DMS 273 (cell line): ENCODE measurements around the gene NSG1.
"Not testable (repeated sequence)": the region's sequence is repeated elsewhere in the genome, so short reads cannot be mapped to it uniquely, and the experiment has no call there.

Source experiments
- DNase-seq: peaks from one replicate; lab custom pipeline; 2025; ENCODE audit not compliant: unreplicated experiment; lab: John Stamatoyannopoulos, UW

Gene NSG1

GRCh38 chr4:4386736-4387392 is at the start of gene NSG1:
NSG1 (plus strand) TSS chr4:4387102; CDS start chr4:4387630, 528 bp downstream.
- DNase-seq, result peak; percentile 53

- no peak for DNase-seq
Measured at GRCh38 chr4:4338210-4339001, 48.5 kb upstream of the NSG1 start.

GRCh38 chr4:4339504-4340085 is 47.3 kb upstream of the NSG1 start:
- no peak for DNase-seq

- no peak for DNase-seq
Measured at GRCh38 chr4:4341861-4342650, 44.8 kb upstream of the NSG1 start.

- no peak for DNase-seq
Measured at GRCh38 chr4:4343038-4343437, 43.9 kb upstream of the NSG1 start.

GRCh38 chr4:4344915-4345527 is 41.9 kb upstream of the NSG1 start:
- DNase-seq, result no peak

GRCh38 chr4:4347585-4347984 is 39.3 kb upstream of the NSG1 start:
- DNase-seq, result no peak

- DNase-seq, result not testable (repeated sequence)
Measured at GRCh38 chr4:4348585-4348984, 38.3 kb upstream of the NSG1 start.

GRCh38 chr4:4349867-4350266 is 37.0 kb upstream of the NSG1 start:
- no peak for DNase-seq

GRCh38 chr4:4350909-4351308 is 36.0 kb upstream of the NSG1 start:
- DNase-seq, result no peak

- DNase-seq, result no peak
Measured at GRCh38 chr4:4355302-4355701, 31.6 kb upstream of the NSG1 start.

- DNase-seq, result no peak
Measured at GRCh38 chr4:4356106-4357041, 30.5 kb upstream of the NSG1 start.

GRCh38 chr4:4358093-4358854 is 28.6 kb upstream of the NSG1 start:
- DNase-seq, result no peak

- DNase-seq, result no peak
Measured at GRCh38 chr4:4361883-4362282, 25.0 kb upstream of the NSG1 start.

GRCh38 chr4:4362991-4363697 is 23.8 kb upstream of the NSG1 start:
- DNase-seq, result no peak

GRCh38 chr4:4364061-4364460 is 22.8 kb upstream of the NSG1 start:
- no peak for DNase-seq

GRCh38 chr4:4364486-4365208 is 22.3 kb upstream of the NSG1 start:
- DNase-seq, result no peak
